GM12865 (cell line): ENCODE data around the gene ZBTB46.

Experiments used
- DNase-seq: peaks from one replicate; pipeline ENCODE4 v3.0.0; 2010; ENCODE audit warnings: low read depth
- H3K4me3 ChIP-seq: 2 replicates; pipeline ENCODE4 v1.5.1; 2011; ENCODE audit warnings: mild to moderate bottlenecking, low read depth, low read length, control low read depth
- CTCF ChIP-seq: IDR thresholded peaks from 2 replicates; pipeline ENCODE4 v1.5.1; 2011; ENCODE audit warnings: low read length, control low read depth, low read depth, inconsistent platforms; ENCODE audit not compliant: insufficient read depth; ENCODE audit errors: missing control alignments

Gene ZBTB46

GRCh38 chr20:63752411-63753101 lies 78.5 kb downstream of the ZBTB46 start:
- no peak for DNase-seq
- no peak overlapping the region for H3K4me3 ChIP-seq
- TF ChIP-seq CTCF: no peak

GRCh38 chr20:63751471-63752271 lies 79.4 kb downstream of the ZBTB46 start:
- TF ChIP-seq CTCF: no peak
- no peak overlapping the region for H3K4me3 ChIP-seq
- no peak for DNase-seq

- no peak for DNase-seq
- TF ChIP-seq CTCF: no peak
- no peak overlapping the region for H3K4me3 ChIP-seq
Measured at GRCh38 chr20:63750807-63751470, 80.1 kb downstream of the ZBTB46 start.

- TF ChIP-seq CTCF: no peak
- DNase-seq: no peak
- no peak overlapping the region for H3K4me3 ChIP-seq
Measured at GRCh38 chr20:63749597-63750508, 81.2 kb downstream of the ZBTB46 start.

- no peak for TF ChIP-seq CTCF
- H3K4me3 ChIP-seq: no peak overlapping the region
- no peak for DNase-seq
Measured at GRCh38 chr20:63748934-63749270, 82.2 kb downstream of the ZBTB46 start.
